Chondrocyte (in vitro differentiated cells): ENCODE results near the gene GLI3. TPM values are rescaled to one million over a fixed set of nuclear protein-coding genes. Genes with fewer than 3 reads are reported as not detected.

ENCODE experiments used
- DNase-seq: peaks from one replicate; pipeline ENCODE4 v3.0.0; 2021; ENCODE audit warnings: mixed read lengths, low spot score
- H3K27ac Mint-ChIP-seq: one replicate; pipeline ENCODE4 v1.8.0; 2021; ENCODE audit warnings: mild to moderate bottlenecking, moderate library complexity, mixed read lengths; ENCODE audit not compliant: unreplicated experiment
- H3K27me3 Mint-ChIP-seq: 2 replicates; pipeline ENCODE4 v1.8.0; 2021; ENCODE audit warnings: low read depth, mixed read lengths
- H3K36me3 Mint-ChIP-seq: 2 replicates; pipeline ENCODE4 v1.8.0; 2021; ENCODE audit warnings: low read depth, mixed read lengths
- H3K4me1 Mint-ChIP-seq: 2 replicates; pipeline ENCODE4 v1.8.0; 2021; ENCODE audit warnings: low read depth, mild to moderate bottlenecking, mixed read lengths
- H3K4me3 Mint-ChIP-seq: one replicate; pipeline ENCODE4 v1.8.0; 2021; ENCODE audit warnings: mild to moderate bottlenecking, moderate library complexity, mixed read lengths; ENCODE audit not compliant: unreplicated experiment
- H3K9me3 Mint-ChIP-seq: 2 replicates; pipeline ENCODE4 v1.8.0; 2021; ENCODE audit warnings: low read depth, mixed read lengths
- CTCF ChIP-seq: fragments of 200-600 bp; sonication (generic); IDR thresholded peaks from 2 replicates; pipeline ENCODE4 v1.5.0; 2021; ENCODE audit warnings: antibody characterized with exemption, mild to moderate bottlenecking, moderate library complexity
- total RNA-seq: library from RNA; stranded (reverse); gene quantifications from 3 replicates; pipeline ENCODE4 v1.2.1, GENCODE V29; 2021

The GLI3 gene
- total RNA-seq, 1 donor from 2014 or later = 11.7 TPM

- Mint-ChIP-seq H3K4me3 (no peak overlapping the region), H3K27me3 (no peaks in the 10 kb centered on the region), H3K27ac (no peak overlapping the region), H3K4me1 (peaks cover 32% of the 10 kb centered on the region), H3K9me3 (no peaks in the 10 kb centered on the region), H3K36me3 (peaks cover 2% of the 10 kb centered on the region)
- no peak for DNase-seq
- peak; percentile 94 for TF ChIP-seq CTCF
Observed at GRCh38 chr7:41979834-41980307, 257.1 kb downstream of the GLI3 start.

GRCh38 chr7:41978858-41979257 is 258.2 kb downstream of the GLI3 start:
- Mint-ChIP-seq H3K4me1 (peaks cover 29% of the 10 kb centered on the region), H3K9me3 (no peaks in the 10 kb centered on the region), H3K36me3 (peaks cover 2% of the 10 kb centered on the region), H3K4me3 (no peak overlapping the region), H3K27ac (no peak overlapping the region), H3K27me3 (no peaks in the 10 kb centered on the region)
- no peak for TF ChIP-seq CTCF
- no peak for DNase-seq

- Mint-ChIP-seq H3K27me3 (no peaks in the 10 kb centered on the region), H3K9me3 (no peaks in the 10 kb centered on the region), H3K36me3 (peaks cover 2% of the 10 kb centered on the region), H3K27ac (no peak overlapping the region), H3K4me1 (peaks cover 29% of the 10 kb centered on the region), H3K4me3 (no peak overlapping the region)
- no peak for TF ChIP-seq CTCF
- DNase-seq = no peak
Observed at GRCh38 chr7:41977661-41978060, 259.3 kb downstream of the GLI3 start.

- DNase-seq = no peak
- TF ChIP-seq CTCF = peak; percentile 95
- H3K27ac Mint-ChIP-seq = no peak overlapping the region
- no peak overlapping the region for H3K4me3 Mint-ChIP-seq
- H3K27me3 Mint-ChIP-seq = no peaks in the 10 kb centered on the region
- peaks cover 29% of the 10 kb centered on the region for H3K4me1 Mint-ChIP-seq
- no peaks in the 10 kb centered on the region for H3K9me3 Mint-ChIP-seq
- H3K36me3 Mint-ChIP-seq = peaks cover 5% of the 10 kb centered on the region
Observed at GRCh38 chr7:41977151-41977651, 259.8 kb downstream of the GLI3 start.

GRCh38 chr7:41976411-41976810 is 260.6 kb downstream of the GLI3 start:
- H3K4me1 Mint-ChIP-seq = peaks cover 25% of the 10 kb centered on the region
- TF ChIP-seq CTCF = no peak
- no peak for DNase-seq
- no peak overlapping the region for H3K27ac Mint-ChIP-seq
- H3K27me3 Mint-ChIP-seq = no peaks in the 10 kb centered on the region
- H3K36me3 Mint-ChIP-seq = peaks cover 7% of the 10 kb centered on the region
- no peaks in the 10 kb centered on the region for H3K9me3 Mint-ChIP-seq
- no peak overlapping the region for H3K4me3 Mint-ChIP-seq
